ENCODE results near the gene ARSG. TPM values are rescaled to one million over a fixed set of nuclear protein-coding genes. Genes with fewer than 3 reads are reported as not detected.

Gene ARSG
- total RNA-seq, 6 experiments from 2014 or later, result 4.0 to 7.0 (median 5.0) TPM

- DNase-seq, result no peak
- H3K4me3 Mint-ChIP-seq, result no peak overlapping the region
These were observed 144.1 kb downstream of the ARSG start for GRCh38 chr17:68435361-68435760.

DNA sequence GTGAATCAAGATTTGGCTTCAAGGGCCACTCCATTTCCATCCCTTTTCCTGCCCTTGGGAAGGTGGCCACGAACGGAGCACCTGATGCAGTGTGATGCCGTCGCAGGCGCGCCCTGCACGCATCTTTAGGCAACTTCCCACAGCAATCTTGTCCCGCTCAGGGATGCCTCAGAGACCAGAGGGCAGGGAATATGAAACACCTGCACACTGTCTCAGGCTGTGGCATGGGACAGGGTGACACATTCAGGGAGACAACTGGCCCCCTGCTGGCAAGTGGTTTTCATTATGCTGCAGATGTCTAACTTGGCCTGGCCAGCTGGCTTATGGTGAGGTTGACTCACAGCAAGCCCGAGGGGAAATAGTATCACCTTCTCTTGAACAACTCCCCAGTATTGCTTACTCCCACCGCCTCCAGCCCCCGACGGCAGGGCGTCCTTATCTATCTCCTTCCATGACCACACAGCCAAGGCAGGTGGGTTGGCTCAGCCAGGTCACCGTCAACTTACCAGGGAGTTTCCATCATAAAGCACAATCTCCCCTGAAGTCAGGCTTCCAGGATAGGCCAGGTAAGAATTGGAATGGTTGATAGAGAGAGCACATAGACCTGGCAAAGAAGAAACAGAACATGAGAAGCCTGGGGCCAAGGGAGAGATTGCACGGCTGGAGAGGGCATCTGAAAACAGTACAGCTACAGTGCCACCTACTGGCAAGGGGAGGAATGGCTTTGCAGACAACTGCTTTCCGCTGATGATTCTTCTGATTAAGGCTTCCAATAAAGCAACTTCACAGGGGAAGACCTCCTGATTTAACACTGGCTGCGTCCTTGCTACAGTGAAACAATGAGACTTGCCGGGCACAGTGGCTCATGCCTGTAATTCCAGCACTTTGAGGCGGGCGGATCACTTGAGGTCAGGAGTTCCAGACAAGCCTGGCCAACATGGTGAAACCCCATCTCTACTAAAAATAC, 144.9 kb downstream of the ARSG start:
- no peaks in the 10 kb centered on the region; the same call in 1 of the 2 replicates for H3K27me3 Mint-ChIP-seq (ENCODE audit: insufficient read depth)
- peak; percentile 85 for DNase-seq
- H3K36me3 Mint-ChIP-seq (ENCODE audit: low read depth), result peaks cover 28% of the 10 kb centered on the region
- peak overlapping the region; percentile 85 for H3K27ac Mint-ChIP-seq
- peaks cover 12% of the 10 kb centered on the region for H3K4me1 Mint-ChIP-seq (ENCODE audit: low read depth)
- peak overlapping the region; percentile 54 for H3K4me3 Mint-ChIP-seq
- TF ChIP-seq, protein P1, sequence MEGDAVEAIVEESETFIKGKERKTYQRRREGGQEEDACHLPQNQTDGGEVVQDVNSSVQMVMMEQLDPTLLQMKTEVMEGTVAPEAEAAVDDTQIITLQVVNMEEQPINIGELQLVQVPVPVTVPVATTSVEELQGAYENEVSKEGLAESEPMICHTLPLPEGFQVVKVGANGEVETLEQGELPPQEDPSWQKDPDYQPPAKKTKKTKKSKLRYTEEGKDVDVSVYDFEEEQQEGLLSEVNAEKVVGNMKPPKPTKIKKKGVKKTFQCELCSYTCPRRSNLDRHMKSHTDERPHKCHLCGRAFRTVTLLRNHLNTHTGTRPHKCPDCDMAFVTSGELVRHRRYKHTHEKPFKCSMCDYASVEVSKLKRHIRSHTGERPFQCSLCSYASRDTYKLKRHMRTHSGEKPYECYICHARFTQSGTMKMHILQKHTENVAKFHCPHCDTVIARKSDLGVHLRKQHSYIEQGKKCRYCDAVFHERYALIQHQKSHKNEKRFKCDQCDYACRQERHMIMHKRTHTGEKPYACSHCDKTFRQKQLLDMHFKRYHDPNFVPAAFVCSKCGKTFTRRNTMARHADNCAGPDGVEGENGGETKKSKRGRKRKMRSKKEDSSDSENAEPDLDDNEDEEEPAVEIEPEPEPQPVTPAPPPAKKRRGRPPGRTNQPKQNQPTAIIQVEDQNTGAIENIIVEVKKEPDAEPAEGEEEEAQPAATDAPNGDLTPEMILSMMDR (IDR thresholded peaks at IDR 0.05), result peak; percentile 93
- no peaks in the 10 kb centered on the region for H3K9me3 Mint-ChIP-seq

More at GRCh38 chr17:68435361-68435760, 144.1 kb downstream of the ARSG start:
- no peak overlapping the region for H3K27ac Mint-ChIP-seq
- H3K36me3 Mint-ChIP-seq (ENCODE audit: low read depth), result peaks cover 27% of the 10 kb centered on the region
- H3K27me3 Mint-ChIP-seq (ENCODE audit: insufficient read depth), result no peaks in the 10 kb centered on the region; the same call in 1 of the 2 replicates
- TF ChIP-seq, protein P1 (IDR thresholded peaks at IDR 0.05), result no peak
- H3K4me1 Mint-ChIP-seq (ENCODE audit: low read depth), result peaks cover 12% of the 10 kb centered on the region
- H3K9me3 Mint-ChIP-seq, result no peaks in the 10 kb centered on the region

DNA sequence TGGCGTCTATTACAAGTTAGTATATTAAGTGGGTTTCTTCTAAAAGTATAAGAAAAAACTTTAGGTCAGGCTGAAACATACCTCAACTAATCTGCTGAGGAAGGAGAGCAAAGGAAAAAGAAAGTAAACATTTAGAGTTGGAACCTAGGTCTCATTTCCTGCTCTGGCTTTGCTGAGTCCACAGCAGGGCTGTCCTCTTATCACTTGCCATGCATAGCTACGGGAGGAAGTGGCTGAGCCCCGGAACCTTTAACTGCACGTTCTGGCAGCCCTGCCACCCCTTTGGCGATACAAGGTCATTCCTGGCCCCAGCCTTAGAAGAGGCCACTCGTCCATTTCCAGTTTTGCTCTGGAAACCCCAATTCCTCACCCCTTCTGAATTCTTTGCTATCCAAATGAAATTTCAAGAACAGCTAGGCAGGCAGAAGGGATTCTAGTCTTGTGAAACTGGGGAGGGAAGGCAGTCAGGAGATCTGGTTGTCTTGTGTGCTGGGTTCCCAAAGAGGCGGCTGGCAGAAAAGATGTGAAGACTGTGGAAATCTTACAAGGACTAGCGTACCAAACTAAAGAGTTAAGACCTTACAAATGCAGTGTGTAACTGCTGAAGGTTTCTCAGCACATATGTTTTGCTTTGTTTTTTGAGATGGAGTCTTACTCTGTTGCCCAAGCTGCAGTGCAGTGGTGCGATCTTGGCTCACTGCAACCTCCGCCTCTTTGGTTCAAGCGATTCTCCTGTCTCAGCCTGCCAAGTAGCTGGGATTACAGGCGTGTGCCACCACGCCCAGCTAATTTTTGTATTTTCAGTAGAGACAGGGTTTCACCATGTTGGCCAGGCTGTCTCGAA, 146.9 kb downstream of the ARSG start:
- Mint-ChIP-seq H3K36me3 (ENCODE audit: low read depth) (peaks cover 20% of the 10 kb centered on the region), H3K27me3 (ENCODE audit: insufficient read depth) (no peaks in the 10 kb centered on the region; the same call in 1 of the 2 replicates), H3K27ac (peak overlapping the region; percentile 27; the same call in 1 of the 2 replicates), H3K4me3 (no peak overlapping the region), H3K9me3 (no peaks in the 10 kb centered on the region), H3K4me1 (ENCODE audit: low read depth) (peaks cover 12% of the 10 kb centered on the region)
- DNase-seq, result no peak
- TF ChIP-seq, protein P1 (IDR thresholded peaks at IDR 0.05), result no peak

DNA sequence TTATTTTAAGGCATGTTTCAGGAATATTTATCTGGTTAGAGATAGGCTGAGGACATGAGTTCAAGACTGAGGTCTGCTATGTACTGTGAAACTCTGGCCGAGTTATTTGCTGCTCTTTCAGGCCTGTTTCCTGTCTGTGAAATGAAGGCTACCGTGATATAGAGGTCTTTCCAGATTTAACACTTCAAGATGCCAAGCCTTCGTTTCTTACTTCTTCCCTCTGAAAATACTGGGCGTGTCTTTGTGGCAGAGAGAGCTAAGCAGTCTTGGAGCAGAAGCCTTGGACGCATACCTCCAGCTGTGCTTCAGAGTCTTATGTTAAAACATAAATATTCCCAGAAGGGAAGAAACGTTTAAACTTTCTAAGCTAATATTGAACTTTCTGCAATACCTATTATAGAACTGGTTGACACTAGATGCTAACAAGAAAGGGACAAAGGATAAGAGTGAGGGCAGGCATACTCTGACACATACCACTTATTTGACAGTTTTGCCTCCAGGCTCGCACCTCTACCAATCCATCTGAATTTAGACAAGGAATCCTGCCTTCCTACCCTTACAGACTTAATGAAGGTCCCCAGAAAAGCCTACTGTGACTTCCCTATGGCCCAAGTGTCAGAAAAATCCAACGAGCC, 148.5 kb downstream of the ARSG start:
- Mint-ChIP-seq H3K27me3 (ENCODE audit: insufficient read depth) (no peaks in the 10 kb centered on the region; the same call in 1 of the 2 replicates), H3K9me3 (no peaks in the 10 kb centered on the region), H3K27ac (no peak overlapping the region), H3K36me3 (ENCODE audit: low read depth) (peaks cover 18% of the 10 kb centered on the region), H3K4me1 (ENCODE audit: low read depth) (peaks cover 20% of the 10 kb centered on the region), H3K4me3 (no peak overlapping the region)
- no peak for DNase-seq
- TF ChIP-seq, protein P1 (IDR thresholded peaks at IDR 0.05), result no peak

GRCh38 chr17:68440526-68440925, 149.2 kb downstream of the ARSG start:
- Mint-ChIP-seq H3K4me3 (no peak overlapping the region), H3K27ac (no peak overlapping the region; the same call in 1 of the 2 replicates), H3K4me1 (ENCODE audit: low read depth) (peaks cover 20% of the 10 kb centered on the region), H3K36me3 (ENCODE audit: low read depth) (peaks cover 22% of the 10 kb centered on the region), H3K9me3 (no peaks in the 10 kb centered on the region), H3K27me3 (ENCODE audit: insufficient read depth) (peaks cover 2% of the 10 kb centered on the region)
- TF ChIP-seq, protein P1 (IDR thresholded peaks at IDR 0.05), result no peak
- DNase-seq, result no peak

All from HFFc6 (cell line).